LNCAP (cell line): Measurements from ENCODE around the gene MPC1.

ENCODE experiments used
- CTCF ChIP-seq: fragments of 450-650 bp; IDR thresholded peaks from 2 replicates; pipeline ENCODE4 v1.5.1; 2017; ENCODE audit warnings: mild to moderate bottlenecking

The MPC1 gene

GRCh38 chr6:166394036-166394892, 11.5 kb upstream of the MPC1 start:
- no peak for TF ChIP-seq CTCF

DNA sequence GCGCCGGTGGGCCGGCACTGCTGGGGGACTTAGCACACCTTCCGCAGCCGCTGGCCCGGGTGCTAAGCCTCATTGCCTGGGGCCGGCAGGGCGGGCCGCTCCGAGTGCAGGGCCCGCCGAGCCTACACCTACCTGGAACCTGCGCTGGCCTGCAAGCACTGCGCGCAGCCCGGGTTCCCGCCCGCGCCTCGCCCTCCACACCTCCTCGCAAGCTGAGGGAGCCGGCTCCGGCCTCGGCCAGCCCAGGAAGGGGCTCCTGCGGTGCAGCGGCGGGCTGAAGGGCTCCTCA, 10.7 kb upstream of the MPC1 start:
- no peak for TF ChIP-seq CTCF

- TF ChIP-seq CTCF = no peak
Observed at GRCh38 chr6:166389119-166389518, 6.4 kb upstream of the MPC1 start.

- TF ChIP-seq CTCF = no peak
Observed at GRCh38 chr6:166388290-166389004, 5.7 kb upstream of the MPC1 start.

GRCh38 chr6:166387642-166388289, 5.0 kb upstream of the MPC1 start:
- TF ChIP-seq CTCF = no peak

- no peak for TF ChIP-seq CTCF
Observed at GRCh38 chr6:166386111-166386510, 3.4 kb upstream of the MPC1 start.

- TF ChIP-seq CTCF = no peak
Observed at GRCh38 chr6:166382500-166382932, 224 bp downstream of the MPC1 start.
